ENCODE data around the gene TRIM62.

Gene TRIM62

GRCh38 chr1:33173091-33173490, 8.8 kb downstream of the TRIM62 start:
- no peak overlapping the region for H3K14ac ChIP-seq (ENCODE audit: low read length in 2 of 2)
- H3K27ac ChIP-seq (ENCODE audit: low read length, poor library complexity, severe bottlenecking), result no peak overlapping the region
- H3K18ac ChIP-seq (ENCODE audit: low read depth in 1 of 2, low read length in 2 of 2), result no peak overlapping the region
- no peak overlapping the region for H3K4me3 ChIP-seq (ENCODE audit: insufficient read depth in 1 of 2, low read depth in 1 of 2, low read length in 2 of 2)
- no peak overlapping the region for H3K4ac ChIP-seq (ENCODE audit: low read depth in 1 of 2, low read length in 2 of 2)
- H4K91ac ChIP-seq (ENCODE audit: low read length), result peak overlapping the region; percentile 5
- H2AFZ ChIP-seq (ENCODE audit: low read depth, low read length), result no peak overlapping the region
- H3K27me3 ChIP-seq (ENCODE audit: control insufficient read depth in 1 of 2, insufficient read depth in 1 of 2, low read length in 2 of 2), result no peaks in the 10 kb centered on the region
- H3K9ac ChIP-seq (ENCODE audit: low read length), result no peak overlapping the region
- H3K23ac ChIP-seq (ENCODE audit: low read length in 2 of 2), result no peak overlapping the region
- 40% methylated on average over 2 of the region's 4 CpGs for WGBS
- H3K79me1 ChIP-seq (replicated peaks; ENCODE audit: low read length, poor library complexity, severe bottlenecking), result peaks cover 17% of the 10 kb centered on the region
- no peak overlapping the region for H2BK15ac ChIP-seq (ENCODE audit: low read depth, poor library complexity, severe bottlenecking)
- H3K9me3 ChIP-seq (ENCODE audit: control insufficient read depth, low read length), result no peaks in the 10 kb centered on the region
- no peak overlapping the region for H3K4me2 ChIP-seq (ENCODE audit: low read length, poor library complexity, severe bottlenecking)
- peaks cover 4 to 47% of the 10 kb centered on the region in 2 experiments for H3K36me3 ChIP-seq (ENCODE audit: control insufficient read depth in 1 of 2, insufficient read depth in 2 of 2, low read depth in 1 of 2, low read length in 2 of 2)
- H2BK120ac ChIP-seq (ENCODE audit: low read depth, low read length), result no peak overlapping the region
- peak overlapping the region; percentile 10 for H2AK5ac ChIP-seq (ENCODE audit: low read length, severe bottlenecking)
- peaks cover 38% of the 10 kb centered on the region for H3K4me1 ChIP-seq (ENCODE audit: control insufficient read depth, insufficient read depth, low read depth, low read length)
- no peak overlapping the region for H4K8ac ChIP-seq (ENCODE audit: low read length)
- DNase-seq, result no peak
- no peak overlapping the region for H2BK5ac ChIP-seq (ENCODE audit: low read depth, low read length, poor library complexity, severe bottlenecking)
- no peak overlapping the region for H2BK12ac ChIP-seq (ENCODE audit: low read length in 2 of 2)

GRCh38 chr1:33171977-33172813, 9.6 kb downstream of the TRIM62 start:
- Histone ChIP-seq H4K8ac (ENCODE audit: low read length) (no peak overlapping the region), H4K91ac (ENCODE audit: low read length) (peak overlapping the region; percentile 23), H3K9ac (ENCODE audit: low read length) (no peak overlapping the region), H3K18ac (ENCODE audit: low read depth in 1 of 2, low read length in 2 of 2) (no peak overlapping the region), H3K36me3 (ENCODE audit: control insufficient read depth in 1 of 2, insufficient read depth in 2 of 2, low read depth in 1 of 2, low read length in 2 of 2) (peaks cover 0 to 49% of the 10 kb centered on the region in 2 experiments), H2BK120ac (ENCODE audit: low read depth, low read length) (no peak overlapping the region), H3K27me3 (ENCODE audit: control insufficient read depth in 1 of 2, insufficient read depth in 1 of 2, low read length in 2 of 2) (no peaks in the 10 kb centered on the region), H2AK5ac (ENCODE audit: low read length, severe bottlenecking) (no peak overlapping the region), H3K14ac (ENCODE audit: low read length in 2 of 2) (no peak overlapping the region), H3K9me3 (ENCODE audit: control insufficient read depth, low read length) (no peaks in the 10 kb centered on the region), H3K4me1 (ENCODE audit: control insufficient read depth, insufficient read depth, low read depth, low read length) (peaks cover 41% of the 10 kb centered on the region), H3K4me3 (ENCODE audit: insufficient read depth in 1 of 2, low read depth in 1 of 2, low read length in 2 of 2) (no peak overlapping the region), H2BK15ac (ENCODE audit: low read depth, poor library complexity, severe bottlenecking) (peak overlapping the region; percentile 23), H3K4ac (ENCODE audit: low read depth in 1 of 2, low read length in 2 of 2) (no peak overlapping the region), H3K79me1 (replicated peaks; ENCODE audit: low read length, poor library complexity, severe bottlenecking) (peaks cover 22% of the 10 kb centered on the region), H2BK5ac (ENCODE audit: low read depth, low read length, poor library complexity, severe bottlenecking) (no peak overlapping the region), H3K23ac (ENCODE audit: low read length in 2 of 2) (no peak overlapping the region), H2AFZ (ENCODE audit: low read depth, low read length) (no peak overlapping the region), H3K4me2 (ENCODE audit: low read length, poor library complexity, severe bottlenecking) (no peak overlapping the region), H2BK12ac (ENCODE audit: low read length in 2 of 2) (no peak overlapping the region), H3K27ac (ENCODE audit: low read length, poor library complexity, severe bottlenecking) (no peak overlapping the region)
- DNase-seq, result no peak
- 81% methylated on average over 7 of the region's 9 CpGs for WGBS

- peak overlapping the region in 1 of 2 experiments; percentile 0 for H3K18ac ChIP-seq (ENCODE audit: low read depth in 1 of 2, low read length in 2 of 2)
- H2BK15ac ChIP-seq (ENCODE audit: low read depth, poor library complexity, severe bottlenecking), result no peak overlapping the region
- no peak overlapping the region for H3K9ac ChIP-seq (ENCODE audit: low read length)
- H4K91ac ChIP-seq (ENCODE audit: low read length), result peak overlapping the region; percentile 52
- peak overlapping the region in 1 of 2 experiments; percentile 69 for H3K14ac ChIP-seq (ENCODE audit: low read length in 2 of 2)
- no peak overlapping the region for H2AFZ ChIP-seq (ENCODE audit: low read depth, low read length)
- DNase-seq, result no peak
- no peaks in the 10 kb centered on the region for H3K9me3 ChIP-seq (ENCODE audit: control insufficient read depth, low read length)
- H3K4me2 ChIP-seq (ENCODE audit: low read length, poor library complexity, severe bottlenecking), result no peak overlapping the region
- peak overlapping the region; percentile 71 for H3K27ac ChIP-seq (ENCODE audit: low read length, poor library complexity, severe bottlenecking)
- no peak overlapping the region for H2BK120ac ChIP-seq (ENCODE audit: low read depth, low read length)
- H3K23ac ChIP-seq (ENCODE audit: low read length in 2 of 2), result peak overlapping the region in 1 of 2 experiments; percentile 10
- peaks cover 2 to 45% of the 10 kb centered on the region in 2 experiments for H3K36me3 ChIP-seq (ENCODE audit: control insufficient read depth in 1 of 2, insufficient read depth in 2 of 2, low read depth in 1 of 2, low read length in 2 of 2)
- H2BK12ac ChIP-seq (ENCODE audit: low read length in 2 of 2), result peak overlapping the region in 1 of 2 experiments; percentile 64
- no peak overlapping the region for H4K8ac ChIP-seq (ENCODE audit: low read length)
- WGBS, result 73% methylated on average over 12 of the region's 13 CpGs
- H3K79me1 ChIP-seq (replicated peaks; ENCODE audit: low read length, poor library complexity, severe bottlenecking), result peaks cover 21% of the 10 kb centered on the region
- no peak overlapping the region for H3K4me3 ChIP-seq (ENCODE audit: insufficient read depth in 1 of 2, low read depth in 1 of 2, low read length in 2 of 2)
- H2BK5ac ChIP-seq (ENCODE audit: low read depth, low read length, poor library complexity, severe bottlenecking), result no peak overlapping the region
- H3K4me1 ChIP-seq (ENCODE audit: control insufficient read depth, insufficient read depth, low read depth, low read length), result peaks cover 36% of the 10 kb centered on the region
- peak overlapping the region; percentile 91 for H2AK5ac ChIP-seq (ENCODE audit: low read length, severe bottlenecking)
- no peaks in the 10 kb centered on the region for H3K27me3 ChIP-seq (ENCODE audit: control insufficient read depth in 1 of 2, insufficient read depth in 1 of 2, low read length in 2 of 2)
- no peak overlapping the region for H3K4ac ChIP-seq (ENCODE audit: low read depth in 1 of 2, low read length in 2 of 2)
Observed at GRCh38 chr1:33170351-33171274, 11.2 kb downstream of the TRIM62 start.
